Left lobe of liver (tissue), 2 donors: ENCODE measurements around the gene SELENOP. TPM values are rescaled to one million over a fixed set of nuclear protein-coding genes. Genes with fewer than 3 reads are reported as not detected.
A peak's percentile ranks its signal among the peaks of the same experiment; 100 is the strongest.
"Not testable (repeated sequence)": the region's sequence is repeated elsewhere in the genome, so short reads cannot be mapped to it uniquely, and the experiment has no call there.

Source experiments
- ATAC-seq: fragments of 200-7000 bp; cut with Tn5 transposase; one replicate; pipeline ENCODE4 v1.9.1; 2020; ENCODE audit warnings: mild to moderate bottlenecking, moderate library complexity
- DNase-seq: peaks from one replicate; pipeline ENCODE4 v3.0.0-alpha.2; 2020; ENCODE audit warnings: low spot score
- total RNA-seq: library from RNA; stranded (reverse); gene quantifications from one replicate; pipeline ENCODE4 v1.2.1, GENCODE V29; 2021
- donor health status: DM: no; HTN: no; CAD: no; lungs with moderate emphysema.
- donor health status: DM: no; HTN: yes; CAD: no.

The SELENOP gene, protein sequence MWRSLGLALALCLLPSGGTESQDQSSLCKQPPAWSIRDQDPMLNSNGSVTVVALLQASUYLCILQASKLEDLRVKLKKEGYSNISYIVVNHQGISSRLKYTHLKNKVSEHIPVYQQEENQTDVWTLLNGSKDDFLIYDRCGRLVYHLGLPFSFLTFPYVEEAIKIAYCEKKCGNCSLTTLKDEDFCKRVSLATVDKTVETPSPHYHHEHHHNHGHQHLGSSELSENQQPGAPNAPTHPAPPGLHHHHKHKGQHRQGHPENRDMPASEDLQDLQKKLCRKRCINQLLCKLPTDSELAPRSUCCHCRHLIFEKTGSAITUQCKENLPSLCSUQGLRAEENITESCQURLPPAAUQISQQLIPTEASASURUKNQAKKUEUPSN
- total RNA-seq = 2,099 TPM

DNA sequence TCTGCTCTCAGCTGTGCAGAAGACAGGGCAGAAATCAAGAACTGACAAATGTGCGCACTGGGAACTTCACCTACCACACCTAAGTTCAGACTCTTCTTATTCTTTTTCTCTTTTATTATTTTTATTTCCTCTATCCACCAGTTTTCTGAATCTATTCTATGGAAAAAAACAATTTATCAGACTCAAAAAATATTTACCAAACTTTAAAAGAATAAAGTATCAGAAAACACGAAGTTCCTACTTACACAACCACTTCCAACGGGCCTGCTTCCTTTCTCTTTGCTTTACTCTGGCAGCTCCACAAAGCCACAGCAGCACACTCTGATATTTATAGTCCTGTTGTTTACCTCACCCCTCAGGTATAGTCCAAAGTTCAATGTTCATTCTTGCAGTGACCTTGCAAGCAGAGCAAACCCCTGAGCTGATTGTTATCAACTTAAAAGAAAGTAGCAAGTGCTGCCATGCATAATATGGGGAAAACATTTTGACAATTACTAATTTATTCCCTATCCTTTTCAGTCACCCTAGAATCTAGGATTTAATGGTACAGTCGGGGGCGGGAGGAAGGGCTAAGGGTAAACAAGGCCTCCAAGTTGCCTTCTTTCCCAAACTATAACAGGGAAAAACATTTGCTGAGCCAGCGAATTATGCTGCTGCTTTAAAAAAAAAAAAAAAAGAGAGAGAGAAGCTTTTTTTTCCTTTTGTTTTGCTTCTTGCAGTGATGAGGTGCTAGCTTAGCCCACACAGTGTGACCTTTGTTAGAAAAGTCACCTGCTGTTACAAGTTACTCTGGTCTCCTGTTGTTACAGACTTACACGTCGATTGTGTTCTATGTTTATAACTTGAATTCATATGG is at the start of gene SELENOP:
Gene SELENOP (minus strand): TSS at position 302 of the 856 bp plus-strand sequence. CDS start 3,539 bp downstream, outside the sequence.
- ATAC-seq = peak; percentile 79
- DNase-seq = peak; percentile 80

DNA sequence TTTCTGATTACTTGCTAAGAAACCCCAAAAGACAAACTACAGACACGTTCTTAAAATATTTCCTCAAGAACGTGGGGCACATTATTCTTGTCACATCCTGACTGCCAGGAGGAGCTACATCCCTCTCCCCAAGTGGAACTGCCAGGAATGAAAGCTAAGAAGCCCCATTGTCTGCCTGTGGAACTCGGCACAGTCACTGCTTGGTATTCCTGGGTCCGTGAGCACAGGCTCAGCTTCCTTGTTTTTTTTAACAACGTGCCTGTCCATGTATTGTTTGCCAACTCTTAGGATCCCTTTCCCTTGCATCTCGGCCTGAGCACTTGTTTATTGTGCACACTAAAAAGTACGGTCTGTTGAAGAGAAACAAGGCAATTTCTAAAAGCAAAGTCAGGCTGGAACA is 47.0 kb upstream of the SELENOP start:
- no peak for DNase-seq
- peak; percentile 62 for ATAC-seq

DNA sequence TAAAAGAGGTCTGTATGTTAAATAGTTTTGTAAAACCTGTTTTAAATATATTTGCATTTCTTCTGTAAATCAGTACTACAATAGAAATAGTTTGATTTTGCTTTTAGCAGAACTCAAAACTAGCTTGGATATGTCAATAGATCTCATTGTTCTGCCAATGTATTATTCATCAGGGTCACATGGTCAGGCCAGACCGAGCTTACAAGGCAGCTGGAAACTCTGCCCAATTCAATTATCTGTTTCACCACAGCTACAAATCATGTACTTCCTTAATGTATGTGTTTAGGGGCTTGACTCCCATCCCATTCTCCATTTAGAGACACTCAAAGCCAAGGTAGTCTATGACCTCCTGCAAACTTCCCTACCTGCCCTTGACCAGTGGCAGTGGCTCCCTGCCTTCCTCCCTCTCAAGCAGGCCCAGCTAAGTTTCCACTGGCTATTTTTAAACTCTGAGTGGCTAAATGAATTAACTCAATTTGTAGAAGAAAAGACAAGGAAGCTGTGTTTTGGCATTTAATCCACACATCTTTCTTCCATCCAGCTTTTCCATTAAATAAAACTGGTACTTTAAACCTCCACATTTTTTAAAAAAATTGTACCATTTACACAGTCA is 46.4 kb upstream of the SELENOP start:
- ATAC-seq (peak; percentile 66), DNase-seq (no peak)

- no peak for ATAC-seq
- no peak for DNase-seq
These were observed 44.1 kb upstream of the SELENOP start for GRCh38 chr5:42855811-42856210.

DNA sequence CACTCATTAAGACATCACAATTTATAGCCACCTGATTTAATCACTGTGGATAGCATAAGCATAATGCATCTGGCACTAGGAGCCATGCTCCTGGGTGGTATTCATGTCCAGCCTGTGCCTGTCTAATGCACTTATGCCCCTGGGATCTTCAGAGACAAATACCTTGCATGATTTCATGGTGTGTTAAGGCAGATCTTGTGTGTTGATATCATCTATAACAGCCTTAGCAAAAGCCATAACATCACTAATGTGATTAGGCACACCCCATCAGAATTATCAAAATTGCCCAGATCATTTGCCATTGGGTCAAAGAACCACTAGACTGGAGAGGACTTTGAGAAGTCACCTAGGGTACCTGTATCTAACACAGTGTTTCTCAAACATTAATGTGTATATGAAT is 43.7 kb upstream of the SELENOP start:
- no peak for ATAC-seq
- no peak for DNase-seq

GRCh38 chr5:42854795-42855194 is 43.1 kb upstream of the SELENOP start:
- DNase-seq = no peak
- peak; percentile 74 for ATAC-seq

- DNase-seq (no peak), ATAC-seq (no peak)
These were observed 41.1 kb upstream of the SELENOP start for GRCh38 chr5:42852826-42853225.

DNA sequence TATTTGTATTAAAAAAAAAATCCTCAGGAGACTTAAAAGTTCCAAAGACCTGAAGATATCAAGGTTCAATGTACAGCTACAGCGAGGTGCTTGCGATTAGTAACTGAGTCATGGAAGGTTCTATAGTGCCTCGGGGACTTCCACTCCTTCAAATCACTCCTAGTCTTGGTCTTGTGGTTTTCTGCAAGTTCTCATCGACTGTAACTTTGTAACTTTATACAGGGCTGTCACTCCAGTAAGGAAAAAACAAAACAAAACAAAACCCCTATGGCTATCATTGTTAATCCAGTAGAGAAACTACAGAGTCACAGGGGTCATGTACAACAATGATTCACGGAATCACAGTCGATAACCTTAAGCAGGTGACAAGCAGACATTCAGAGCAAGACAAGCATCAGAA is 39.8 kb upstream of the SELENOP start:
- ATAC-seq = no peak
- no peak for DNase-seq

DNA sequence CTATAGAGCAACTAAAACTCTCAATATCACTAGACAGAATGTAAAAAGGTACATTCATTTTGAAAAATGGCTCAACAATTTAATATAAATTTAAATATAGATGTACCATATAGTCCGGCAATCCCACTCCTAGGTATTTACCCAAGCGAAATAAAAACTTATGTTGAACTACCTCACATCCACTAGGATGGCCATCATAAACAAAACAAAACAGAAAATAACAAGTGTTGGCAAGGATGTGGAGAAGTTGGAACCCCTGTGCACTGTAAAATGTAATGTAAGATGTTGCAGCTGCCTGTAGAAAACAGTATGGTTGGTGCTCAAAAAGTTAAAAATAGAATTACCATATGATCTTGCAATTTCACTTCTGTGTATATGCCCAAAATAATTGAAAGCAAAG is 36.9 kb upstream of the SELENOP start:
- DNase-seq = no peak
- ATAC-seq = no peak

DNA sequence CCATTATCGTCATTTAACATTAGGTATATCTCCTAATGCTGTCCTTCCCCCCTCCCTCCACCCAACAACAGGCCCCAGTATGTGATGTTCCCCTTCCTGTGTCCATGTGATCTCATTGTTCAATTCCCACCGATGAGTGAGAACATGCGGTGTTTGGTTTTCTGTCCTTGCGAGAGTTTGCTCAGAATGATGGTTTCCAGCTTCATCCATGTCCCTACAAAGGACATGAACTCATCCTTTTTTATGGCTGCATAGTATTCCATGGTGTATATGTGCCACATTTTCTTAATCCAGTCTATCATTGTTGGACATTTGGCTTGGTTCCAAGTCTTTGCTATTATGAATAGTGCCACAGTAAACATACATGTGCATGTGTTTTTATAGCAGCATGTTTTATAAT is 32.7 kb upstream of the SELENOP start:
- DNase-seq, ATAC-seq: not testable (repeated sequence)

DNA sequence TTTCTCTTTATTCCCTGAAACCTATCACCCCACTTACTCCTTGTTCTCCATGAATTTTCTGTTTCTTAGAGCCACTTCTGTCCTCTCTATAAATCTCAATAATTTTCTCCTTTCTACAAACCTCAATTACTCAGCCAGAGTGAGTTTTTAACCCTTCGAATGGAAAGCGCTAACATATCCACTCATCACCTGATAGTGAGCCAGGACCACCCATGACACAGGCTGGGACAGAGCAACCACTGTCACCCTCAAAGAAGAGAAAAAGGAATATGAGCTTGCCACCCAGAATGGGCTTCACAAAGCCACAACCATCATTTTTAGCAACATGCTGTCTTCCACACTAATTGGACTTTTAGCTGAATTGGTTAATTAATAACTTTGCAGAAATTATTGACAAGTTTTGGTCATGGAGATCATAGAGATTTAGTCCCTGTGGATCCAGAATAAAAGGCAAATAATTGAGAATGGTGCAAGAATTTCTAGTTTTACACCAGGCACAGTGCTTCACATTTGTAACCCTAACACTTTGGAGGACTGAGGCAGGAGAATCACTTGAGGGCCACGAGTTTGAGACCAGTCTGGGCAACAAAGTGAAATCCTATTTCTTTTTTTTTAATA is 32.1 kb upstream of the SELENOP start:
- no peak for DNase-seq
- ATAC-seq = peak; percentile 14

DNA sequence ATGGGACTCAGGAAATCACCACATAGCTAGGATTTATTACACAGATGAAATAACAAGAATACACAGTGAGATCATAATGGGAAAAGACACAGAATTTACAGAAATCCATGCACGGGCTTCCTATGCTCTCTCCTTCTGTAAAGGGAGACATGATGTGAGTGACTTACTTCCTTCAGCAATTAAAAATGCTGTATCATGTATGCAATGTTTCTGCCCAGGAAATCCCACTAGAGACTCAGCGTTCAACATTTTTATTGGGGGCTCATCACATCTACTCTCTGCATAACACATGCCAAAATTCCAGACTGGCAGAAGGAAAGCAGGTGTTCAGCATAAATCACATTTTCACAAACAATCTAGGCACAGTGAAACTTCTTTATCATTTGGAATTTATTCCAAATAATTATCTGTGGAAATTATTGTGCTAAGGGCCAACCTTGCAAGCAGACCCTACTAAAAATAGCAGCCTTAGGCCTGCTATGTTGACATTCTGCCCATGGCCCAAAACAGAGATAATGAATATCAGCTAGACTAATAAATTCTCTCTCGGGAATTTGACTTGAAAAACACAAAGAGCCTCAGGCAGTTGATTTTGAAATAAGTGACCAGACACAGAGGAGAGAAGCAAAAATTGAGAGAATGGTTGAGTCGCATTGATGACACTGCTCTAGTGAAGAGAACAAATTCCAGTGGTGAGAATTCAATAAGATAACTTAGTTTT is 31.4 kb upstream of the SELENOP start:
- ATAC-seq (peak; percentile 6), DNase-seq (no peak)

GRCh38 chr5:42840842-42841567 is 29.3 kb upstream of the SELENOP start:
- ATAC-seq (peak; percentile 51), DNase-seq (no peak)

- DNase-seq = peak; percentile 91
- ATAC-seq = peak; percentile 83
These were observed 28.6 kb upstream of the SELENOP start for GRCh38 chr5:42840269-42840668.

GRCh38 chr5:42839196-42839595 is 27.5 kb upstream of the SELENOP start:
- ATAC-seq (no peak), DNase-seq (no peak)

DNA sequence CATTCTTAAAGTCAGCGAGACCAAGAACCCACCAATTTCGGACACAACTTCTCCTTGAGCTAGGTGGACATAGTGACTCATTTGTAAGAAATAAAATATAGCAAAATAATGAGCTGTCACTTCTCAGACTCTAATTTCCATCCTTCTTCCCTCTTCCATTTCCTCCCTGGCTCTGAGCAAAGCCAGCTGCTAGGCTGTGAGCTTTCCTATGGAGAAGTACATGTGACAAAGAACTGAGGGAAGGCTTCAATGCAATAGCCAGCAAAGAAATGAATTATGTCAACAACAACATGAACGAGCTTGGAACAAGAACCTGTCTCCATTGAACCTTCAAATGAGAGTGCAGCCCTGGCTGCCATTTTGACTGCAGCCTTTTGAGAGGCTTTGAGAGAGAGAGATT is 25.9 kb upstream of the SELENOP start:
- ATAC-seq = no peak
- no peak for DNase-seq

GRCh38 chr5:42836070-42836769 is 24.5 kb upstream of the SELENOP start:
- no peak for ATAC-seq
- no peak for DNase-seq

DNA sequence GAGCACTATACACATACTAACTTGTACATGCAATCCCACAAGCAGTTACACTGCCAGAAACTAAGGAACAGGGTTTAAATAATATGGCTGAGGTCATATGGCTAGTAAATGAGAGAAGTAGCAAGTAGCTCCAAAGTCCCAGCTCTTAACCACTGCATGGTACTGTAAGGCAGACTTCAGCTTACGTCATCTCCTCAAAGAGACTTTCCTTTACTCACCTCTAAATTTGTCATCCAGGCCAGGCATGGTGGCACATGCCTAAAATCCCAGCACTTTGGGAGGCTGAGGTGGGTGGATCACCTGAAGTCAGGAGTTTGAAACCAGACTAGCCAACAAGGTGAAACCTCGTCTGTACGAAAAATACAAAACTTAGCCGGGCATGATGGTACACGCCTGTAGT is 20.4 kb upstream of the SELENOP start:
- DNase-seq (no peak), ATAC-seq (no peak)

DNA sequence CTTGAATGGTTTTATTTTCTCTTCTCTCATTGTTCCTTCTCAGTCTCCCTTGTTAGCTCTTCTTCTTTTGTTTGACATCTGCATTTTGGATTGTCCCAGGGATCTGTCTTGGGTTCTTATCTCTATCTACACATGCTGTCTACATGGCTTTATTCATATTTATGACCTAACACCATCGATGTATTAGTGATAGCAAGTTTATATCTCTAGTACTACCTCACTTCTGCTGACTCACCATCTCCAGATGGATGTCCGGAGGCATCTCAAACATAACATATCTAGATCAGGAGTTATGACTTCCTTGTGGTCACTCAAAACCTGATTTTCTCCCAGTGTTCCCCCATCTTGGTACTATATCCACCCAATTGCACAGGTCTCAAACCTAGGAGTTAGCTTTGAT is 19.2 kb upstream of the SELENOP start:
- no peak for DNase-seq
- ATAC-seq = no peak
